Cortex of kidney (tissue), 1 donor: ENCODE data around the gene MBD3L2.
"Not testable (repeated sequence)": the region's sequence is repeated elsewhere in the genome, so short reads cannot be mapped to it uniquely, and the experiment has no call there.

Experiments used
- DNase-seq: peaks from one replicate; lab custom pipeline; 2025; lab: John Stamatoyannopoulos, UW

MBD3L2 gene

DNA sequence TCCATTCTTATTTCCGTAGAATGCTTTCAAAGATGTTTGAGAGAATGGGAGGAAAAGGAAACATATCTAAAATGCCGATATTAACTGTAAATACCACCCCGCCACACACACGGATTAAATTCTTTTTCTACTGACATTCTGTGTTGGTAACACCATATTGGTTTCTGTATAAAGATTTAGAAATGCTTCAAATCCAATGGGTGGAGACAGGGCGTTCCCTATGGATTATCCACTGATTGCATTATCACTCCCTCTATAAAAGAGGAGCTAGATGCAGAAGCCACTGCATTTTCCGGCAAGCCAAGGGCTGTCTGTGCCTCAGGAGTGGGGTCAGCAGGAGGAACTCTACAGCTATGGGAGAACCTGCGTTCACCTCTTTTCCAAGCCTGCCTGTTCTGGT is at the start of gene MBD3L2:
Gene MBD3L2, plus strand, starts transcription at position 301 of the 400 bp plus-strand sequence. Its CDS starts 53 bp downstream, at position 354.
- DNase-seq, result not testable (repeated sequence)

DNA sequence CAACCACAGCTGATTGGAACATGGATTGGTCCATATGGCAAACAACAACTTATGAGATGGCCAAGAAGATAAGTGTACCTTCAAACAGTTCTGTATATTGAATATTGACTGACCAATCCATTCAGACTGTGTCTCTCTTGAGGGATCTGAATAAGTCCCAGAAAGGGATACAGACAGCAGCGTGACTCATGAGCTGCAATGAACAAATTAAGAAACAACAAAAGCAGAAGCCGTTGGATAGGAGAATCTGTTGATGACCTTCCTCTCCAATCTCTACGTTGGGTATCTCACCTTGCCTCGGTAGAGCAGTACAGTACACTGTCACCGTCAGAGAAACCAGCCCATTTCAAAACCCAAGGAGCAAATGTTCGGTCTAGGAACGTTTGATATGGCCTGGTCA is 49.2 kb upstream of the MBD3L2 start:
- no peak for DNase-seq

DNA sequence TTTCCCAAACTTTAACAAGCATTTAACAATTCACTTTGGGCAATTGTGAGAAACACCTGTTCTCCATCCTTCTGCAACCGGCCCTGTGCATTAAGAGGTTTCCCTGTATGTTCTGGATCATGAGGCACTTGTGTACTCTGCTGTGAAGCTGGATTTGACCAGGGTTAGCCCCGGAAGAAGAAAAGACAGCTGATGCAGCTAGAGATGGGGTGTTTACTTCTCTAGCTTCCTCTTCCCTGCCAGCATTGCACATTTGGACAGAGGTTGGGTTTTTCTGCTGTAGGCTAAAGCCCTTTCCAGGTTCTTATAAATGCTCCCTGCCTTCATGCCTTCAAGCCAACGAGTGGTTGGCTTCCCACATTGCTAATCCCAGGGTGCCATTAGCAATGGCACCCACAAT is 48.8 kb upstream of the MBD3L2 start:
- no peak for DNase-seq

DNA sequence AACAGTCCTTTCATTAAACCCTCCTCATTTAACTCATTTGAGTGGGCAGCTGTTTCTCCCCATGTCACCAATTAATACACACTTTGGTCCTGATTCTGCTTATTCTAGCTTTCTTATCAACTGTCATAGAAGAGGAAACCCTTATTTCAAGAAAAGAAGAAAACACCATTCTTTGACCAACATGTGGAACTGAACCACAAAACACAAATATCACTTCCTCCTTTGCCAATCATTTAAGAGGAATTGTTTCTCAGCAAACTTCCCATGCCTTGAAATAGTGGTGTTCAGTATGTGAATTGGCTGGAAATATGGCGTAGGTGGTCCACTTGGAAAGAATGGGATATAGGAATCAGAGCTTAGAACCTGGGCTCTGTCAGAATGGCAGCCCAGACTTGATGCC is 48.3 kb upstream of the MBD3L2 start:
- DNase-seq, result no peak

GRCh38 chr19:7004313-7004931 is 44.7 kb upstream of the MBD3L2 start:
- no peak for DNase-seq

- no peak for DNase-seq
These were observed 42.9 kb upstream of the MBD3L2 start for GRCh38 chr19:7006135-7006704.

GRCh38 chr19:7007859-7008258 is 41.3 kb upstream of the MBD3L2 start:
- DNase-seq, result no peak

DNA sequence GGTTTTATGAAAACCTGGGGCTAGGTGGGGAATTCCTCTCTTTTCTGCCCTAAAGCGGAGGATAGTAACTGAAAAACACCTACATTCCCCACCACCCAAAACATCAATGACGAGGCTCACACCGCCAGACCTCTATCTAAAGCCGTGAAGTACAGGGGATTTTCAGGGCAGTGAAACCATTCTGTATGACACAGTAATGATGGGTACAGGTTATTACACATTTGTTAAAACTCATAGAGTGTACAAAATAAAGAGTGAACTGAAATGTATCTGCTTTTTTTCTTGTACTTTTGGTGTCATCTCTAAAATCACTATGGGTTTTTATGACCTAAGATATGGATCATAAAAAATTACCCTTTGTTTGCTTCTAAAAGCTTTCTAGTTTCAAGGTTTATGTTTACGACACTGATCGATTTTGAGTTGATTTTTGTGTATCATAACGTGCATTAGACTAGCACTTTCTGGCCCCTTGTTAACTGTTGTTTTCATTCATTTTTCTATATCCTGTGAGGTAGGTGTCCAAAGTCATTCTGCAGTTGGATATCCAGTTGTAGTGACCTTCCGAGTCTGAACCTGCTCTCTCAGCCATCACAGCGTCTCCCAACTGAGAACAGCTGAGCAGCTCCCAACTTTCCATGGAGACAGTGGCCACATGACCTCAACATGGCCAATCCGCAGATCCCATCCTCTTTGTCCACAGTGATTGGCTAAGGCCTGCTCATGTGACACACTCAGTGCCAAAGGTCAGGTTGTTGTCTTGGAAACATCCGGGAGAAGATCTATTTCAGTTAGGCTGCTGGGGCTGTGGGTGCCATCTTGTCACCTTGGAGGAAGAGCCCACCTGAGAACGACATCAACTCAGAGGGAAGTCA is 38.2 kb upstream of the MBD3L2 start:
- DNase-seq, result no peak

DNA sequence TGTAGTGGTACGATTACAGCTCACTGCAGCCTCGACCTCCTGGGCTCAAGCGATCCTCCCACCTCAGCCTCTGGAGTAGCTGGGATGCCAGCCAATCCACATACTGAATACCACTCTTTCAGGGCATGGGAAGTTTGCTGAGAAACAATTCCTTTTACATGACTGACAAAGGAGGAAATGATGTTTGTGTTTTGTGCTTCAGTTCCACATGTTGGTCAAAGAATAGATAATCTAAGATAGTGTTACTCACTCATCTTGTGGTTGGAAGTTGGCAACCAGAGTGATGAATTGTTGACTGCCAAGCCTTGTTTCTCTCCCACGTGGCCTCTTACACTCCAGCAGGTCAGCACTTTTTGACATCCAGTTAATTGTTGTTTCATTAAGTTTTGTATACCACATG is 35.4 kb upstream of the MBD3L2 start:
- no peak for DNase-seq

- no peak for DNase-seq
These were observed 30.3 kb upstream of the MBD3L2 start for GRCh38 chr19:7018828-7019227.

GRCh38 chr19:7021331-7021730 is 27.8 kb upstream of the MBD3L2 start, which contains the start of gene MBD3L2B:
Gene MBD3L2B (minus strand): TSS chr19:7021431. CDS start chr19:7021397, 34 bp downstream.
- DNase-seq, result not testable (repeated sequence)

DNA sequence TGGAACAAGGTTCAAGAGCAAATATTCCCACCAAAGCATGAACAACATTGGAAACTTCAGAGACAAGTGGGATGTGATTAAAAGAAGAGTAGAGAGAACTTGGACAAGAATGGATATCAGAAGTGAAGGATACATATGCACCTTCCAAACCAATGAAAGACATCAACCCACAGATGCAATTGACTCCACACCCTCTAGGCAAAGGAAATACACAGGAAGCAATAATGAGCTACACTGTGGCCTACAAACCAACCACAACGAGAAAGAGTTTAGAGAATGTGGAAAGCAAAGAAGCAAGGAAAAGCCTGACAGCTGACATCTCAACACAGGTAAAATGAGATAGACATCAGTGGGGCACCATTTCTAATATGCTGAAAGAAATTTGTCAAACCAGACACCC is 20.3 kb upstream of the MBD3L2 start:
- DNase-seq, result not testable (repeated sequence)

DNA sequence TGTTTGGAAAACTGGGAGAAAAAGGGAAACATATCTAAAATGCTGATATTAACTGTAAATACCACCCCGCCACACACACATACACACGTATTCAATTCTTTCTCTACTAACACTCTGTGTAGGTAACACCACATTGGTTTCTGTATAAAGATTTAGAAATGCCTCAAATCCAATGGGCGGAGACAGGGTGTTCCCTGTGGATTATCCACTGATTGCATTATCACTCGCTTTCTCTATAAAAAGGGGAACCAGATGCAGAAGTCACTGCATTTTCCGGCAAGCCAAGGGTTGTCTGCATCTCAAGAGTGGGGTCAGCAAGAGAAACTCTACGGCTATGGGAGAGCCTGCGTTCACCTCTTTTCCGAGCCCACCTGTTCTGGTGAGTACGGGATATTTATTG is 18.8 kb upstream of the MBD3L2 start, which contains the start of gene MBD3L5:
Gene MBD3L5, plus strand, starts transcription at position 301 of the 400 bp plus-strand sequence. Its CDS starts 34 bp downstream, at position 335.
- DNase-seq, result not testable (repeated sequence)

- not testable (repeated sequence) for DNase-seq
These were observed 9.0 kb upstream of the MBD3L2 start, which contains the start of gene MBD3L4 for GRCh38 chr19:7040079-7040478. Gene MBD3L4 (minus strand): TSS chr19:7040179. CDS start chr19:7040144, 35 bp downstream.

DNA sequence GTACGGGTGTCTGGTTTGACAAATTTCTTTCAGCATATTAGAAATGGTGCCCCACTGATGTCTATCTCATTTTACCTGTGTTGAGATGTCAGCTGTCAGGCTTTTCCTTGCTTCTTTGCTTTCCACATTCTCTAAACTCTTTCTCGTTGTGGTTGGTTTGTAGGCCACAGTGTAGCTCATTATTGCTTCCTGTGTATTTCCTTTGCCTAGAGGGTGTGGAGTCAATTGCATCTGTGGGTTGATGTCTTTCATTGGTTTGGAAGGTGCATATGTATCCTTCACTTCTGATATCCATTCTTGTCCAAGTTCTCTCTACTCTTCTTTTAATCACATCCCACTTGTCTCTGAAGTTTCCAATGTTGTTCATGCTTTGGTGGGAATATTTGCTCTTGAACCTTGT is 7.6 kb upstream of the MBD3L2 start:
- not testable (repeated sequence) for DNase-seq

DNA sequence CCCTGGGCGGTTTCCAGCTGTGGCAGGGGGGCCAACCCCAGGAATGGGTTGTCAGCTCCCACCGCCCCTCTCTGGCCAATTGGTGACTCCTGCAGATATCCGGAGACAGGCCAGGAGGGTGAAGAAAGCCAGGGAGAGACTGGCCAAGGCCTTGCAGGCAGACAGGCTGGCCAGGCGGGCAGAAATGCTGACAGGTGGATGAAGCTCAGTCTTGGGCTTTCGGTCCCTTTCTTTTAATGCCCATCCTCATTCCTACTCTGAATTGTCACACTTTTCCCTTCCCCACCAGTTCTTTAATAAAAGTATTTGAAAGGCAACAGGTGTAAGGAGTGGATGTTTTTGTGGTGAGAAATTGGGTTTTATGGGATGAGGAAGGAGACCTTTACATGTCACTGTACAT is 2.3 kb downstream of the MBD3L2 start:
- not testable (repeated sequence) for DNase-seq

DNA sequence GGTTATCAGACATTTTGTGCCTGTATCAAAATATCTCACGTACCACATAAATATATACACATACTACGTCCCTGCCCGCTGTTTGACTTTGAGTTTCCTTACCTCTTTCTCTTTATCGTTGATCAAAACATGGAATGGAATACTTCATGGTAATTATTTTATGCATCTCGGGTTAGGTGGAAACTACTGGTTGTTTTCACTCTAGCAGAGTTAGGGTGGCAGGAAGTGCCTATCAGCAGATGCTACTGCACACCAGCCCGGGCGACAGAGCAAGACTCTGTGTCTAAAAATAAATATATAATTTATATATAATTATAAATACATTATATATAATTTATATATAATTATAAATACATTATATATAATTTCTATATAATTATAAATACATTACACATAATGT is 3.8 kb downstream of the MBD3L2 start:
- DNase-seq, result not testable (repeated sequence)

DNA sequence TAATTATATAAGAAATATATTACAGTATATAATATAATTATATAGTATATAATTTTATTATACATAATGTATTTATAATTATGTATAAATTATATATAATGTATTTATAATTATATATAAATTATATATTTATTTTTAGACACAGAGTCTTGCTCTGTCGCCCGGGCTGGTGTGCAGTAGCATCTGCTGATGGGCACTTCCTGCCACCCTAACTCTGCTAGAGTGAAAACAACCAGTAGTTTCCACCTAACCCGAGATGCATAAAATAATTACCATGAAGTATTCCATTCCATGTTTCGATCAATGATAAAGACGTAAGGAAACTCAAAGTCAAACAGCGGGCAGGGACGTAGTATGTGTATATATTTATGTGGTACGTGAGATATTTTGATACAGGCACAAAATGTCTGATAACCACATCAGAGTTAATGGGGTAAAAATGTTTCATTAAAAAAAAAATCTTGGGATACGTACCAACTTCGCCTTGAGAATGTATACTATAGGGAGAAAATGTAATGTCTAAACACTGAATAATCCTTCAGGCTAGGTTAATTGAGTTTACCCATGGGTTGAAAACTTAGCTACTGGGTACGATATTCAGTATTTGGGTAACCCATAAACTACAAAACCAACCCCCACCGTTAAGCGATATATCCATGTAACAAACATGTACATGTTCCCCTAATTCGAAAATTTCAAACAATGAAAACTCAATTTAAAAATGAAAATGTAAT is 5.7 kb downstream of the MBD3L2 start:
- not testable (repeated sequence) for DNase-seq

DNA sequence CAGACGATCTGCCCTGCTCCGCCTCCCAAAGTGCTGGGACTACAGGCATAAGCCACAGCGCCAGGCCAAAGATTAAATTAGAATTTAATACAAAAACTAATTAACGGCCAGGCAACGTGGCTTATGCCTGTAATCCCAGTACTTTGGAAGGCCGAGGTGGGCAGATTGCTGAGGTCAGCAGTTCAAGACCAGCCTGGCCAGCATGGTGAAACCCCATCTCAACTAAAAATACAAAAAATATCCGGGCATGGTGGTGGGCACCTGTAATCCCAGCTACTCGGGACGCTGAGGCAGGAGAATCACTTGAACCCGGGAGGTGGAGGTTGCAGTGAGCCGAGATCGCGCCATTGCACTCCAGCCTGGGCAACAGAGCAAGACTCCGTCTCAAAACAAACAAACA is 6.6 kb downstream of the MBD3L2 start:
- DNase-seq, result not testable (repeated sequence)

GRCh38 chr19:7056371-7056770 is 7.2 kb downstream of the MBD3L2 start:
- not testable (repeated sequence) for DNase-seq

DNA sequence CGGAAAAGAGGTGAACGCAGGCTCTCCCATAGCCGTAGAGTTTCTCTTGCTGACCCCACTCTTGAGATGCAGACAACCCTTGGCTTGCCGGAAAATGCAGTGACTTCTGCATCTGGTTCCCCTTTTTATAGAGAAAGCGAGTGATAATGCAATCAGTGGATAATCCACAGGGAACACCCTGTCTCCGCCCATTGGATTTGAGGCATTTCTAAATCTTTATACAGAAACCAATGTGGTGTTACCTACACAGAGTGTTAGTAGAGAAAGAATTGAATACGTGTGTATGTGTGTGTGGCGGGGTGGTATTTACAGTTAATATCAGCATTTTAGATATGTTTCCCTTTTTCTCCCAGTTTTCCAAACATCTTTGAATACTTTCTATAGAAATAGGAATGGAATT is 9.5 kb downstream of the MBD3L2 start, which contains the start of gene MBD3L3:
Gene MBD3L3, minus strand, starts transcription at position 101 of the 400 bp plus-strand sequence. Its CDS starts 71 bp downstream, at position 30.
- DNase-seq, result not testable (repeated sequence)

GRCh38 chr19:7059977-7060376 is 10.9 kb downstream of the MBD3L2 start:
- DNase-seq, result not testable (repeated sequence)
